WTC11 (cell line): Measurements from ENCODE around the gene LMBR1. TPM values are rescaled to one million over a fixed set of nuclear protein-coding genes. Genes with fewer than 3 reads are reported as not detected.

ENCODE experiments used
- ATAC-seq: fragments of 200-7000 bp; cut with Tn5 transposase; 2 replicates; pipeline ENCODE4 v1.10.0; 2021; ENCODE audit warnings: mild to moderate bottlenecking, moderate library complexity
- CTCF ChIA-PET: fragments of 300-600 bp; sonication (Branson Sonifier 250); formaldehyde crosslinking; loops from one replicate; lab custom pipeline; 2021; ENCODE audit warnings: antibody characterized with exemption; lab: Charles Lee
- POLR2A ChIA-PET: fragments of 350-600 bp; sonication (Branson Sonifier 250); formaldehyde crosslinking; loops from one replicate; lab custom pipeline; 2021; ENCODE audit warnings: antibody characterized with exemption; lab: Charles Lee
- DNase-seq: peaks from one replicate; pipeline ENCODE4 v3.0.0; 2021; ENCODE audit warnings: low spot score
- H3K27ac Mint-ChIP-seq: 2 replicates; pipeline ENCODE4 v1.8.0; 2021; ENCODE audit warnings: mixed read lengths
- H3K27me3 Mint-ChIP-seq: 2 replicates; pipeline ENCODE4 v1.8.0; 2021; ENCODE audit warnings: low read depth, mild to moderate bottlenecking, moderate library complexity, mixed read lengths
- H3K36me3 Mint-ChIP-seq: 2 replicates; pipeline ENCODE4 v1.8.0; 2021; ENCODE audit warnings: mixed read lengths
- H3K4me1 Mint-ChIP-seq: 2 replicates; pipeline ENCODE4 v1.8.0; 2022; ENCODE audit warnings: mixed read lengths
- H3K4me3 Mint-ChIP-seq: 2 replicates; pipeline ENCODE4 v1.8.0; 2021; ENCODE audit warnings: mild to moderate bottlenecking, moderate library complexity, mixed read lengths
- H3K9me3 Mint-ChIP-seq: 2 replicates; pipeline ENCODE4 v1.8.0; 2021; ENCODE audit warnings: mixed read lengths
- AR ChIP-seq: fragments of 250-450 bp; sonication (Bioruptor Pico); IDR thresholded peaks from 2 replicates; pipeline ENCODE4 v1.9.0; 2021; ENCODE audit warnings: mild to moderate bottlenecking
- ATF6 ChIP-seq: sonication (generic); formaldehyde crosslinking; IDR thresholded peaks from 2 replicates; pipeline ENCODE4 v1.8.1; 2023; ENCODE audit warnings: mild to moderate bottlenecking, missing genetic modification reagents
- E2F5 ChIP-seq: sonication (generic); formaldehyde crosslinking; IDR thresholded peaks from 2 replicates; pipeline ENCODE4 v1.8.1; 2022; ENCODE audit warnings: mild to moderate bottlenecking, moderate library complexity, missing genetic modification reagents
- FOXP4 ChIP-seq: sonication (generic); formaldehyde crosslinking; IDR thresholded peaks from 2 replicates; pipeline ENCODE4 v1.8.0; 2022; ENCODE audit warnings: mild to moderate bottlenecking, missing genetic modification reagents
- GRHL2 ChIP-seq: fragments of 250-450 bp; sonication (Bioruptor Pico); IDR thresholded peaks from 2 replicates; pipeline ENCODE4 v1.8.0; 2022; ENCODE audit warnings: mild to moderate bottlenecking, moderate library complexity; ENCODE audit not compliant: insufficient replicate concordance, severe bottlenecking
- MXD4 ChIP-seq: fragments of 250-450 bp; sonication (Bioruptor Pico); IDR thresholded peaks from 2 replicates; pipeline ENCODE4 v1.8.0; 2021; ENCODE audit warnings: mild to moderate bottlenecking, moderate library complexity, borderline replicate concordance
- NR2C2 ChIP-seq: sonication (generic); formaldehyde crosslinking; IDR thresholded peaks from 2 replicates; pipeline ENCODE4 v1.8.0; 2022; ENCODE audit warnings: mild to moderate bottlenecking, missing genetic modification reagents
- PRDM15 ChIP-seq: sonication (generic); formaldehyde crosslinking; IDR thresholded peaks from 2 replicates; pipeline ENCODE4 v1.8.0; 2022; ENCODE audit warnings: missing genetic modification reagents
- PREB ChIP-seq: sonication (generic); formaldehyde crosslinking; IDR thresholded peaks from 2 replicates; pipeline ENCODE4 v1.8.1; 2022; ENCODE audit warnings: mild to moderate bottlenecking, missing genetic modification reagents, moderate library complexity, borderline replicate concordance
- TP53 ChIP-seq: sonication (generic); formaldehyde crosslinking; IDR thresholded peaks from 2 replicates; pipeline ENCODE4 v1.8.1; 2023; ENCODE audit warnings: mild to moderate bottlenecking, missing genetic modification reagents
- ZBTB21 ChIP-seq: sonication (generic); formaldehyde crosslinking; IDR thresholded peaks from 2 replicates; pipeline ENCODE4 v1.8.1; 2023; ENCODE audit warnings: mild to moderate bottlenecking, missing genetic modification reagents, borderline replicate concordance
- ZNF263 ChIP-seq: sonication (generic); formaldehyde crosslinking; IDR thresholded peaks from 2 replicates; pipeline ENCODE4 v1.8.1; 2022; ENCODE audit warnings: low read depth, mild to moderate bottlenecking, moderate library complexity, missing genetic modification reagents
- ZNF671 ChIP-seq: fragments of 250-450 bp; sonication (Bioruptor Pico); IDR thresholded peaks from 2 replicates; pipeline ENCODE4 v1.8.0; 2021; ENCODE audit warnings: mild to moderate bottlenecking
- total RNA-seq: library from RNA; stranded (reverse); gene quantifications from 3 replicates; pipeline ENCODE4 v1.2.3, GENCODE V29; 2021

LMBR1 gene
- total RNA-seq, 1 experiment from 2014 or later: 55.6 TPM

- TF ChIP-seq ZNF263 (CRISPR knock-in tag): no peak
These were observed 34.5 kb downstream of the LMBR1 start (continued) for GRCh38 chr7:156858523-156858922.

- ATAC-seq (no peak), DNase-seq (no peak)
- TF ChIP-seq NR2C2 (CRISPR knock-in tag) (no peak), PREB (CRISPR knock-in tag) (no peak), ATF6 (no peak), MXD4 (no peak), FOXP4 (no peak), PRDM15 (CRISPR knock-in tag) (no peak), GRHL2 (no peak), ZNF671 (CRISPR knock-in tag) (no peak), E2F5 (CRISPR knock-in tag) (no peak), AR (CRISPR knock-in tag) (no peak), TP53 (CRISPR knock-in tag) (no peak), ZBTB21 (CRISPR knock-in tag) (no peak)
- Mint-ChIP-seq H3K9me3 (peaks cover 72% of the 10 kb centered on the region), H3K36me3 (peaks cover 83% of the 10 kb centered on the region), H3K4me3 (no peak overlapping the region), H3K4me1 (peaks cover 9% of the 10 kb centered on the region), H3K27ac (no peak overlapping the region), H3K27me3 (no peaks in the 10 kb centered on the region)
- POLR2A ChIA-PET: no interaction called here
- CTCF ChIA-PET: no interaction called here
These were observed 35.2 kb downstream of the LMBR1 start for GRCh38 chr7:156857757-156858156.
